HG02759 (cell line): ENCODE results near the gene CLASP2.
"Not testable (repeated sequence)": the region's sequence is repeated elsewhere in the genome, so short reads cannot be mapped to it uniquely, and the experiment has no call there.

ENCODE experiments used
- ATAC-seq: cut with Tn5 transposase; IDR thresholded peaks from one replicate; pipeline ENCODE4 v1.9.1; 2021; ENCODE audit warnings: mild to moderate bottlenecking, moderate library complexity; ENCODE audit not compliant: unreplicated experiment

Gene CLASP2

DNA sequence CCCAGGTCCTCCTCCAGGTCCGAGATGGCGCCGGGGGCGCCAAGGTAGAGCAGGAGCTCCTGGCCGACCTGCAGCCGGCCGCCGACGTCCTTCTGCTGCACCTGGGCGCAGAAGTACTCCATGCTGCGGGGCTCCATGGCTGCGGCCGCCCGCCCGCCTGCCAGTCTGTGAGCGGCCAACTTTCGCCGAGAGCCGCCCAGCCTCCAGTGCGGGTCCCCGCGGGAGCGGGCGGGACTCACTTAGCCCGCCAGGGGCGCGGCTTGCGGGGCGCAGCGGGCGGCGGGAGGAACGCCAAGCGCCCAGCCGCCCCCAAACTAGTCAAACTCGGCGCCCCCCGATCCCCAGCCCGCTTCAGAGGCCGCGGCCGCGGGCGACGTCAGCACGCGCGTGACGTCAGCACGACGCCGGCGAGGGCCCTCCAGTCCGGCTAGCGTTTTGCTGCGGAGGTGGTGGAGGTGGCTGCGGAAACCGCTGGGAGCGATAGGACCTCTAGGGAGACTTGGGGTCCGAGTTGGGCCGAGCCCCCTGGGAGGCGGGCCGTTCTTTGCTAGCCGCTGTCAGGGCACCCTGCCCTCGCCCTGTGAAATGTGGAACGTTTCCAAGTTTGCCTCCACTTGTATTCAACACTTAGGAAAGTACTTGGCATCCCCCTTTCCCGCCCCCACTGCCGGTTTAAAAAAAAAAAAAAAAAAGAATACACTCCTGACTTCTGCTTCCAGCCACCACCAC is at the start of gene CLASP2:
Gene CLASP2, minus strand, starts transcription at position 389 of the 729 bp plus-strand sequence. Its CDS starts 252 bp downstream, at position 137.
- peak; percentile 97 for ATAC-seq

DNA sequence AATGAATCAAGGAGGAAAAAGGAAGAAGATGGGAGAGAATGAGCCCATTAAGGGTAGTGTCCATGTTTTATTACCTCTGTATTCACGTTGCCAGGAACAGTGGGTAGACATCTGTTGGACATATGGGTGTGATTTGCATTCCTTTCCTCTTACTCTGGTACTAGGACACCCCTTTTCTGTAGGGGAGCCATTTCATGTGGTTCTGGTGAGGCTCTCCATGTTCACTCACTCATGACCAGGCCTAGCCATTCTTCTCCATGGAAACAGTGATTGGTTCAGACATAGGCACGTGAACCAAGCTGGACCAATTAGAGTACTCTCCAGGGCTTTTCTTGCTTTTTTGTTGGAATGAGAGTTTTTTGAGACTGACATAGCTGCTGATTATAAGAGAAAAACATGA is 40.8 kb upstream of the CLASP2 start:
- ATAC-seq: no peak

DNA sequence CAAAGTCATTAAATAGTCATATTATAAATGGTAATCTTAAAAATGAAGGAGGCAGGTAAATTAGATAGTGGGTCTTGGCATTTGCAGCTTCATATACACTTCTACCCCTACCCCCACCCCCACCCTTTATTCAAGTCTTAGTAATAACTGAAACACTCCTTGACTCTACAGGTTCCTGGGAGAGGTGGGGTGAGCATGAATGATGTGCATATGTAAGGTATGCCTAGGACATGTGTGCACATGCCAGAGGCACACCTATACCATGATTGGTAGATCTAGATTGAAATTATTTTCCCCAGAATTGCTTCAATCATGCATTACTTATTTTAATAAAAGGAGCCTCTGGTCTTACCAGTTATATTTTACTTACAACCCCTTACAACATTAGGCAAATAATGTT is 40.2 kb upstream of the CLASP2 start:
- ATAC-seq: no peak

DNA sequence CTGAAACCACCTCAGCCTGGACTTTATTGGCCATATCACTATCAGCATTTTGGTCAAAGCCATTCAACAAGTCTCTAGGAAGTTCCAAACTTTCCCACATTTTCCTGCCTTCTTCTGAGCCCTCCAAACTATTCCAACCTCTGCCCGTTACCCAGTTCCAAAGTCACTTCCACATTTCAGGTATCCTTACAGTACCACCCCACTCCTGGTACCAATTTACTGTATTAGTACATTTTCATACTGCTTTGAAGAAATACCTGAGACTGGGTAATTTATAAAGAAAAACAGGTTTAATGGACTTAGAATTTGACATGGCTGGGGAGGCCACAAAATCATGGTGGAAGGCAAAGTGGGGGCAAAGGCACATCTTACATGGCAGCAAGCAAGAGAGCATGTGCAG is 36.3 kb upstream of the CLASP2 start:
- not testable (repeated sequence) for ATAC-seq

DNA sequence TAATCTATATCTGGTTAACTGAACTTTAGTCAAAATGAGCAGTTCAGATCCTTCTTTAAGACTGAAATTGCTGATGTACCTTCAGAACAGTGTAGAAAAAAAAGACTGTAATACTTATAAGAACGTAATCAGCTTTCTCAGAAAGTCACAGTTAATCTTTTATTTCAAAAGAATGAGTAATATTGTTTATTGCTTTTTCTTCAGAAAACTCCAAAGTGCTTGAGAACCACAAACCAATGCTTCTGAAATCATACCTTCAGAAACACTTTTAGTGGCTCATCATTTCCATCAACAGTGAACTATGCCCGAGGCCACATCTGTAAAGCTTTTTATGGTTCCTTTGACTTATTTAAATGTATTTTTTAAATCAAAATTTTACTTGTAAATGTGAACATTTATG is 33.3 kb upstream of the CLASP2 start:
- no peak for ATAC-seq

DNA sequence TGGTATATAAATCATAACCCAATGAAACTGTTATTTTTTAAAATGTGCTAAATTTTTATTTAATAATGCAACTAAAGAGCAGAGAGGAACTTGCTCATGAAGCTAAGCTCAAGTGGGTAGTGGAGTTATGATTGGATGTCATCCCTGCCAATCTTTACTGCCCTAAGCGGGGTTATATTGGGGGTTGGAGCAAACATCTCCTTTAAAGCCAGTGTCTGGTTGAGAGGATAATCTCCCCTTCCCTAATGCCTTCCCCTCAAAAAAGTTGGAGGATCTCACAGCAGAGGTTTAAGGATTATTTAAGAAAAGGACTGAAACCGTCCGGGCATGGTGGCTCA is 32.1 kb upstream of the CLASP2 start:
- no peak for ATAC-seq

DNA sequence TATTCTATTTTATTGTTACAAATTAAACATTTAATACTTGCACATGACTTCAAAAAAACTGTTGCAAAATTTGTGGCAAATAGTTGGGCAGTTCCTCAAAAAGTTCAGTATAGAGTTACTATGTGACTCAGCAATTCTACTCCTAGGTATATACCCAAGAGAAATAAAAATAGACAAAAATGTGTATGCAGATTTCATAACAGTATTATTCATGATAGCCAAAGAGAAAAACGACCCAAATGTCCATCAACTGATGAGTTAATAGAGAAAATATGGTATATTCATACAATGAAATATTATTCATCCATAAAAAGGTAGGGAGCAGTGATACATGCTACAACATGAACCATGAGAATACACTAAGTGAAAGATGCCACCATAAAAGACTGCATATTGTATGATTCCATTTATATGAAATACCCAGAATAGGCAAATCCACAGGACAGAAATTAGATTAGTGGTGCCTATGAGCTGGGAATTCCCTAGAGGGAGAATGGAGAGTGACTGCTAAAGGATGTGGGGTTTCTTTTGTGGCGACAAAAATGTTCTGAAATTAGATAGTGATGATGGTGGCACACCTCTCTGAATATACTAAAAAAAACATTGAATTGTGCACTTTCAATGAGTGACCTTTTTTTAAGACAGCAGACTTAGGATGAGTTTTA is 31.6 kb upstream of the CLASP2 start:
- no peak for ATAC-seq

DNA sequence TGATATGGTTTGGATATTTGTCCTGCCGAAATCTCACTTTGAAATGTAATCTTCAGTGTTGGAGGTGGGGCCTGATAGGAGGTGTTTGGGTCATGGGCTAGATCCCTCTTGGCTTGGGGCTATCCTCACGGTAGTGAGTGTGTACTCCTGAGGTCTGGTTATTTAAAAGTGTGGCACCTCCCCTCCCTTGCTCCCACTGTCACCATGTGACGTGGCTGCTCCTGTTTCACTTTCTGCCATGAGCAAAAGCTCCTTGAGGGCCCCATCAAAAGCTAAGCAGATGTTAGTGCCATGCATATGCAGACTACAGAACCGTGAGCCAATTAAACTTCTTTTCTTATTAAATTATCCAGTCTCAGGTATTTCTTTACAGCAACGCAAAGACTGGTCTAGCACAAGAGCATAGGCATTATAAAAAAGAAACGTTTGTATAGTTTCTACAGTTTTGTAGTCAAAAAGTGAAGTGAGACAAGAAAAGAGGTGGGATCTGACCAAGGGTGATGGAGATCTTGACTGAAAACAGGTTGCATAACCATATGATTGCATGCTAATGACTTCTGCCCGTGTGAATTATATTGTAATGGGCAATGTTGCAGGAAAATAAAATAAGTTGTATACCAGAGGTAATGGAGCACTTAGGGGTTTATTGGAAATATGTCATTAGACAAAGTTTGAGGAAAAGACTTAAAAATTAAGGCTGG is 28.5 kb upstream of the CLASP2 start:
- ATAC-seq: no peak

DNA sequence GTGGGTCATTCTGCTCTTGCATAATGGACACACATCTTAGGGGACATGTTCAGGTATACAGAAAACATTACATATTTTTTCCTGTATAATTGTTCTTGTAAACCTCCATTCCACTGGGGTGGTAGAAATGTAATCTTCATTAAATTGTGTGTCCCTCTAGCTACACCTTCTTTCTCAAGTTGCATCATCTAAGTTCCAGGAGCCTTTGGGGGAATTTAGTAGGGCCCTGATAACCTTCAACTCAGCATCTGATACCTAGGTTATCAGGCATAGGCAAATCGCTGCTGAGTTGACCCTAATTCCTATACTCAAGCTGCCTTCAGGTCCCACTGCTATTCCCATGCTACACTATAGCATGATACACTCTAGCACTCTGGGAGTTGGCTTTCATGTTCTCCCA is 19.1 kb upstream of the CLASP2 start:
- ATAC-seq: no peak

DNA sequence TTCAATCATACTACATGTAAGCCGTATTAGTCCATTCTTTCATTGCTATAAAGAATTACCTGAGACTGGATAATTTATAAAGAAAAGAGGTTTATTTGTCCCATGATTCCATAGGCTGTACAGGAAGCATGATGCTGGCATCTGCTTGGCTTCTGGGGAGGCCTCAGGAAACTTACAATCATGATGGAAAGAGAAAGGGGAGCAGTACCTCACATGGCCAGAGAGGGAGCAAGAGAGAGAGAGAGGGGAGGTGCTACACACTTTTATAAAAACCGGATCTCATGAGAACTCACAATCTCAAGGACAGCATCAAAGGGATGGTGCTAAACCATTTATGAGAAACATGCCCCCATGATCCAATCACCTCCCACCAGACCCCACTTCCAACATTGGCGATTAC is 14.3 kb upstream of the CLASP2 start:
- ATAC-seq: no peak

DNA sequence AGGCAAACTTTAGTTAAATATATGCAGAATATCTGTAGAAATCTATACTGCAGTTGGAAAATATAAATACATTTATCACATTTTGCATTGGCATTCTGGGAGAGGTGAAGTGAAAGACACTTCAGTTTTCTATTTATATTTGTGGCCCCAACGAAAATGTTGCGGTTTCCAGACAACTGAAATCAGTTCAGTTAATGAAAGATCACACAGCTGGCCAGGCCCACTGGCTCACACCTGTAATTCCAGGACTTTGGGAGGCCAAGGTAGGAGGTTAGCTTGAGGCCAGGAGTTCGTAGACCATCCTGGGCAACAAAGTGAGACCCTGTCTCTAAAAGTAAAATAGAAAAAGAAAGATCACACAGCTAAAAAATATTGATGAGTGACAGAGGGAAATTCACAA is 11.9 kb upstream of the CLASP2 start:
- ATAC-seq: peak; percentile 57

DNA sequence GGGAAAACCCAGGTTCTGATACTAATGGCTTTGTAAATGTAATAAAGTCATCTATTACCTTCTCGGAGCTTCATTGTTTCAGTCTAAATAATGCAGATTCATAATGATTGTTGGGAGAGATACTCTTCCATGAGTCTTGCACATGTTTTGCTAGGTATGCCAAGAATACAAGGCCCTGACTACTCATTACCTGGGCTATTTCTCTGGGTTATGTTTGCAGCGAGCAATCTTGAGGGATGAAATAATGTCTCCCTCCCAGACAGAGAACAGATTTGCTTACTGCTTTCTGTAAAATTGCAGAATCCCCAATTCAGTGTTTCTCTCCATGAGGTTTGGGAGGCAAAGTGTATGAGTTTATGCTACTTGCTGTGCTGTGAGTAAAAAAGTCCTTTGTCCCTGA is 6.2 kb upstream of the CLASP2 start:
- ATAC-seq: no peak

DNA sequence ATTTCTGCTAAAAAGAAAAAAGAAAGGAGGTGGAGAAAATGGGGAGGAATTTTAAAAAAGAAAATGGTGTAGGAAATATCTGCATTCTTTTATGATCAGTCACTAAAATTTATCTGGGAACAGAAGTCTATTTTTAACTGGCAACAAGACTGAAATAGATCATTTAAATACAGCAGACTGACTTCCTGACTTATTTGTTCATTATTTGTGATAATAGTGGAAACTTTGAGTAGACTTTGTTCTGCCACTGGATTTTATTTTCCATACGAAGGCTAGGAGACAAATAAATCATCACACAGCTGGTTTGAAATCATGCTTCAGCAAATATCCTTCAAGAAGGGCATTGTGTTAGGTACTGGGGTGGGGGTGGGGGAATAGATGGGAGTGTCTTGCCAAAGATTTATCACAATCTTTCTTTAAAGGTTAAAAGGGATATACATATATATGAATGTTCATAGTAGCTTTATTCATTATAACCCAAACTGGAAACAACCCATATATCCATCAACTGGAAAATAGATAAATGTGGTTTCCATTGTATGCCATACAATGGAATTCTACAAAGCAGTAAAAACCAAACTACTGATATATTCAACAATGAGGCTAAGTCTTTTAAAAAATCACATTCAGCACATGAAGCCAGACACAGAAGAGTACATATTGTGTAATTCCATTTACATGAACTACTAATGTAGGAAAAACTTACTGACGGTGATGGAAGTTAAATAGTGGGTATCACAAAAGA is 4.7 kb upstream of the CLASP2 start:
- ATAC-seq: no peak

DNA sequence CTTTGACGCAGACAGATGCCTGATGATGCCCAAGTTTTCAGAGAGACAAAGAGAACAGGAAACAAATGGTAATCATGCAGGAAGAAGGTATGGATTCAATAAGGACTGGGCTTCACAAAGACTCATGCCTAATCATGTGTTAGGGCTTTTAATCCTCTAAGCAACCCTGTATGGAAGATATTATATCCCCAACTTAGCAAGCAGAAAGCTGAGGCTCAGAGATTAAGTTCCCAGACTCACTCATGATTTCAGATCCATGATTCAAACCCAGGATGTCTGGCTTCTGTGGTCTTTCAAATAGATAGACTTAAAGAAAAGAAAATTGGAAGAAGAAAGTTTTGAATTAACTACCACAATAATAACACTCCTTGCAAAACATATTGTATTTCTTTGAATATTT is 4.1 kb upstream of the CLASP2 start:
- ATAC-seq: no peak

DNA sequence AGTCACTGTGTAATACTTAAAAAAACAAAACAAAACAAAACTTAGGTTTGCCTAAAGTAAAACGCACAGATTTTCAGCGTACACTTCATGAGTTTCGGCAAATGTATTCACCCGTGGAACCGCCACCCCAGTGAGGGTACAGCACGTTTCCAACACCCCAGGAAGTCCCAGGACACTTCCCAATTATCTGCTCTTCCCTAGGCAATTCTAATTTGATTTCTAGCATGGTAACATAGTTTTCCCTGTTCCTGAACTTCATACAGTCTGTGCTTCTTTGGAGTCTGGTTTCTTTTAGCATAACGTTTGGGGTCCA is 497 bp upstream of the CLASP2 start:
- no peak for ATAC-seq

DNA sequence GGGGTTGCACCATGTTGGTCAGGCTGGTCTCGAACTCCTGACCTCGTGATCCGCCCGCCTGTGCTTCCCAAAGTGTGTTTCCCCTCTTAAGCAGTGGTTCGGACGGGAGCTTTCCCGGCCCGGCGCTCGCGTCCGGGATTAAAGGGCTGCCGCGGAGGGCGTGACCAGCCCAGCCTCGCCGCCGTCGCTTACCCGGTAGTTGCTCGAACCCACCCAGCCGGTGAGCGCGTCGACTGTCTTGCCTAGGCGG is 513 bp downstream of the CLASP2 start:
- peak; percentile 69 for ATAC-seq

DNA sequence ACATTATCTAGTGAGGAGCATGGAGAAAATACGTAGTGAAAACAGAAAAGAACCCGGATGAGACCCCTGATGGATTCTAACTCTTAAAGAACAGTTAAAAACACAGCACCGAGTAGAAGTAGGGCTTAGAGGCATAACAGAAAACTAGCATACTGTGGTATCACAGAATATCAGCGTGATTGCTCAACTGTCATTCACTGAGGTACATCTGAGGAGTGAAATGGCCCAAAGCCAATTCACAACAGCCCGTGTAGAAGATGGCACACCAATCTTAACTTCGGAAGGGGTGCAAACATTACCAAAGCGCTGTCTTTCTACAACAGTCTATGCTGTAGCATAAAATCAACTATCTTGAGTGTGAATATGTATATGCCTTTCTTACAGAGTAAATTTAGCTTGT is 1.8 kb downstream of the CLASP2 start:
- no peak for ATAC-seq

DNA sequence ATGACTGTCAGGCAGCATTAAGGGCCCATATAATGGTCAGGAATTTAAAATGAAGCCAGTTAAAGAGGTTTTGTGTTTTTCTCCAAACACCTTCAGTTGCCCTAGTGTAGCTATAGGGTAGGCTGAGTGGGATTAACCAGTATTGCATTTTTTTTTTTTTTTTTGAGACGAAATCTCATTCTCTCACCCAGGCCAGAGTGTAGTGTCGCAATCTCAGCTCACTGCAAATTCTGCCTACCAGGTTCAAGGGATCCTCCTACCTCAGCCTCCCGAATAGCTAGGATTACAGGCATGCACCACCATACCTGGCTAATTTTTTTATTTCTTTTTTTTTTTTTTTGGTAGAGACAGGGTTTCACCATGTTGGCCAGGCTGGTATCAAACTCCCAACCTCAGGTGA is 7.0 kb downstream of the CLASP2 start:
- ATAC-seq: no peak

DNA sequence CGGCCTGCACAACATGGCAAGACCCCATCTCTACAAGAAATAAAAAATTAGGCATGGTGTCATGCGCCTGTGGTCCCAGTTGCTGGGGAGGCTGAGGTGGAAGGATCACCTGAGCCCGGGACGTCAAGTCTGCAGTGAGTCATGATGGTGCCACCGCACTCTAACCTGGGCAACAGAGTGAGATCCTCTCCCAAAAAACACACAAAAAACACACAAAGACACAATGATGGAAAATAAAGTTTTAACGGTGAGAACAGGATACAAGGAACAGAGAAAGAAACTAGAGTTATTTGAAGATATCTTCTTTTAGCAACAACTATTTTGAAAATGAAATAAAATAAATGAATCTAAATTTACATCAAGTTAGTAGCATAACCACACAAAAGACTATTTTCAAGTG is 12.0 kb downstream of the CLASP2 start:
- ATAC-seq: no peak

DNA sequence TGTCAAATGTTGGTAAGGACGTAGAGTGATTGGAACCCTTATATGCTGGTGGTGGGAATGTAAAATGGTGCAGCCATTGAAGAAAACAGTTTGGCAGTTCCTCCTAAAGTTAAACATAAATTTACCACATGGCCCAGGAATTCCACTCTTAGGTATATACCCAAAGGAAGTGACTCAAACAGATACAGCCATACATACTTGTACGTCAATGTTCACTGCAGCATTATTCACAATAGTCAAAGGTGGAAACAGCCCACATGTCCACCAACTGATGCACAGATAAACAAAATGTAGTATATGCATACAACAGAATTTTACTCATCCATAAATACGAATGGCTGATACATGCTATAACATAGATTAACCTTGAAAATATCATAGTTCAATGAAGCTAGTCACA is 13.2 kb downstream of the CLASP2 start:
- ATAC-seq: no peak

DNA sequence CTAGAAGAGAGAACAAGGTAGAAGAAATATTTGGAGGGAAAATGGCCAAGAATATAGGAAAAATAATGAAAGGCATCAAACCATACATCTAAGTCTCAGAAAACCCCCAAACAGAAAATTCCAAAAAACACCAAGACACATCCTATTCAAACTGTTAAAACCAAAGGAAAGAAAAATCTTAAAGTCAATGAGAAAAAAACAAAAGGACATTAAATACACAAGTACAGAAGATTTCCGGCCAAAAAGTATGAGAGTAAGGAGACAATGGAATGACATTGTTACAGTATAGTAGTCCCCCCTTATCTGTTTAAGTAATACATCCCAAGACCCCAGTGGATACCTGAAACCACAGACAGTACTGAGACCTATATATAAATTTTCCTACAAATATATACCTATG is 18.8 kb downstream of the CLASP2 start:
- no peak for ATAC-seq

DNA sequence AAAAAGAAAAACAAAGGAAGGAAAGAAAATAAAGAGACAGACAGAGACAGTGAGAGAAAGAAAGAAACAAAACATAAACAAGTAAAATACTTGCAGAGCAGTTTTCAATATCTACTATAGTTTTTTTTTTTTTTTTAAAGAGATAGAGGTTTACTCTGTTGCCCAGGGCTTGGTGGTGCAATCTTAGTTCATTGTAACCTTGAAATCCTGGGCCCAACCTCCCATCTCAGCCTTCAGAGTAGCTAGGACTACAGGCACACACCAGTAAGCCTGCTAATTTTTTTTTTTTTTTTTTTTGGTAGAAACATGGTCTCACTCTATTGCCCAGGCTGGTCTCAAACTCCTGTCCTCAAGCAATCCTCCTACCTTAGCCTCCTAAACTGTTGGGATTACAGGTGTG is 23.1 kb downstream of the CLASP2 start:
- no peak for ATAC-seq
